MM.1S (cell line): ENCODE results near the gene OSBP2.

Experiments
- CTCF ChIP-seq: fragments of 300-600 bp; sonication (generic); IDR thresholded peaks from 2 replicates; pipeline ENCODE4 v1.5.1; 2016; ENCODE audit warnings: antibody characterized with exemption, low read length, mixed read lengths
- EZH2 ChIP-seq: fragments of 300-600 bp; sonication (generic); optimal IDR thresholded peaks from 2 replicates; pipeline ENCODE3; 2017; ENCODE audit warnings: low read depth, mild to moderate bottlenecking, antibody characterized with exemption, low read length, mixed read lengths
- EZH2phosphoT487 ChIP-seq: fragments of 300-600 bp; sonication (generic); IDR thresholded peaks from 2 replicates; pipeline ENCODE4 v1.6.1; 2018; ENCODE audit warnings: antibody characterized with exemption, low read length

GRCh38 chr22:30902496-30903357 is 208.1 kb downstream of the OSBP2 start:
- TF ChIP-seq CTCF: no peak
- TF ChIP-seq EZH2: no peak
- TF ChIP-seq EZH2phosphoT487: no peak
